WERI-Rb-1 (cell line): ENCODE results near the gene TEN1.
A peak's percentile ranks its signal among the peaks of the same experiment; 100 is the strongest.

Experiments used
- DNase-seq: peaks from one replicate; pipeline ENCODE4 v3.0.0-alpha.2; 2020
- H3K27ac ChIP-seq: fragments of 250-450 bp; sonication (Bioruptor Pico); 2 replicates; pipeline ENCODE4 v1.5.1; 2020; ENCODE audit warnings: mild to moderate bottlenecking, moderate library complexity
- H3K27me3 ChIP-seq: fragments of 250-450 bp; sonication (Bioruptor Pico); 2 replicates; pipeline ENCODE4 v1.5.1; 2021; ENCODE audit warnings: mild to moderate bottlenecking, low read depth, moderate library complexity; ENCODE audit not compliant: insufficient read depth, severe bottlenecking
- H3K36me3 ChIP-seq: fragments of 250-450 bp; sonication (Bioruptor Pico); 2 replicates; pipeline ENCODE4 v1.5.1; 2020; ENCODE audit warnings: mild to moderate bottlenecking, moderate library complexity
- H3K4me3 ChIP-seq: 2 replicates; pipeline ENCODE4 v1.5.1; 2011; ENCODE audit warnings: low read depth, mild to moderate bottlenecking, control low read depth, low read length
- H3K9me3 ChIP-seq: fragments of 250-450 bp; sonication (Bioruptor Pico); 2 replicates; pipeline ENCODE4 v1.5.1; 2021; ENCODE audit warnings: mild to moderate bottlenecking, moderate library complexity; ENCODE audit not compliant: severe bottlenecking
- CTCF ChIP-seq: IDR thresholded peaks from 2 replicates; pipeline ENCODE4 v1.5.1; 2011; ENCODE audit warnings: low read depth, mild to moderate bottlenecking, control low read depth, inconsistent platforms, low read length

TEN1 gene

DNA sequence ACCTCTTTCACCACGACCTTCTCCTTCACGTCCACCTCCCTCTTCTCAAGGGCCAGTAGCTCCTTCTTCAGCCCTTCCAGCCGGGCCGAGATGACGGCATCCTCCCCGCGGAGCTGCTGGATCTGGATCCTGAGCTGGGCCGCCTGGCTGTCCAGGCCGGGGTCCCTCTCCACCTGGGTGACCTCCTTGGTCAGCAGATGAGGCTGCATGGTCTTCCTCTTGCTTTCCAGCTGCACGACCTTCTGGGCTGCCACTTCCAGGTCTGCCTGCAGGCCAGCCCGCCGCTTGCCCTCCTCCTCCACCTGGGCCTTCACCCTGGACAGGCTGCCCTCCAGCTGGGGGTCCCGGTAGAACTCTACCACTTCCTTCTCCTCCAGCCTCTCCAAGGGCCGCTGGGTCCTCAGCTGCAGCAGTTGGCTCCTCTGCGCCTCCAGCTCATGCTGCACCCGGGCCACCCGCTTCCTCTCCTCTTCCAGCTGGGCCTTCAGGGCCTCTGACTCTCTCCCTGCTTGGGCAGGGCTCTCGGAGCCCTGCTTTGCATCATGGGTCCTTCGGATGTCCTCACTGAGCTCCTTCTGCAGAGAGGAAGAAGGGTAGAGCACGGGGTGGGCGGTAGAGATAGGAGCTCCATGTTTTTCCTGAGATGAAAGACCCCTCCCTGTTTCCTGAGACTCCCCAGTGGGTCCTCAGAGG, 31.1 kb downstream of the TEN1 start:
- DNase-seq, result no peak
- Histone ChIP-seq H3K9me3 (no peaks in the 10 kb centered on the region), H3K27ac (no peak overlapping the region), H3K36me3 (peaks cover 27% of the 10 kb centered on the region), H3K27me3 (no peaks in the 10 kb centered on the region), H3K4me3 (no peak overlapping the region)
- TF ChIP-seq CTCF, result no peak

DNA sequence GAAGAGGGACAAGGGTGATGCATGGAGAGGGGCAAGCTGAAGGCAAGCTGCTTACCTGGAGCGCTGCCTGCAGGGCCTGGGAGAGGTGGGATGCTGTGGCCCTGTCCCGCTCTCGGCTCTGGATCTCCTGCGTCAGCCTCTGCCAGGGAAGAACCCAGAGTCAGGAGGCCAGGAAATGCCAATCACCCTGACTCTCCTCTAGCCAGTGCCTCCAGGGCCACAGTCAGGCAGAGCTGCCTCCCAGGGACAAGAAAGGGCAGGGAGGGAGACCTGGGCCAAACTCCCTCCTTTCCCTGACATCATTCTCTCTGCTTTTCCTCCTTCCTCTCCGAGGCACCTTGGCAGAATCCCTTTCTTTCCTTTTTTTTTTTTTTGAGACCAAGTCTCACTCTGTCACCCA, 32.9 kb downstream of the TEN1 start:
- Histone ChIP-seq H3K36me3 (peaks cover 10% of the 10 kb centered on the region), H3K4me3 (no peak overlapping the region), H3K27me3 (no peaks in the 10 kb centered on the region), H3K9me3 (no peaks in the 10 kb centered on the region), H3K27ac (no peak overlapping the region)
- DNase-seq, result no peak
- TF ChIP-seq CTCF, result no peak

GRCh38 chr17:76013377-76013932, 34.4 kb downstream of the TEN1 start:
- TF ChIP-seq CTCF, result no peak
- H3K27ac ChIP-seq, result no peak overlapping the region
- no peaks in the 10 kb centered on the region for H3K9me3 ChIP-seq
- no peak for DNase-seq
- H3K36me3 ChIP-seq, result peaks cover 3% of the 10 kb centered on the region
- no peaks in the 10 kb centered on the region for H3K27me3 ChIP-seq
- no peak overlapping the region for H3K4me3 ChIP-seq

DNA sequence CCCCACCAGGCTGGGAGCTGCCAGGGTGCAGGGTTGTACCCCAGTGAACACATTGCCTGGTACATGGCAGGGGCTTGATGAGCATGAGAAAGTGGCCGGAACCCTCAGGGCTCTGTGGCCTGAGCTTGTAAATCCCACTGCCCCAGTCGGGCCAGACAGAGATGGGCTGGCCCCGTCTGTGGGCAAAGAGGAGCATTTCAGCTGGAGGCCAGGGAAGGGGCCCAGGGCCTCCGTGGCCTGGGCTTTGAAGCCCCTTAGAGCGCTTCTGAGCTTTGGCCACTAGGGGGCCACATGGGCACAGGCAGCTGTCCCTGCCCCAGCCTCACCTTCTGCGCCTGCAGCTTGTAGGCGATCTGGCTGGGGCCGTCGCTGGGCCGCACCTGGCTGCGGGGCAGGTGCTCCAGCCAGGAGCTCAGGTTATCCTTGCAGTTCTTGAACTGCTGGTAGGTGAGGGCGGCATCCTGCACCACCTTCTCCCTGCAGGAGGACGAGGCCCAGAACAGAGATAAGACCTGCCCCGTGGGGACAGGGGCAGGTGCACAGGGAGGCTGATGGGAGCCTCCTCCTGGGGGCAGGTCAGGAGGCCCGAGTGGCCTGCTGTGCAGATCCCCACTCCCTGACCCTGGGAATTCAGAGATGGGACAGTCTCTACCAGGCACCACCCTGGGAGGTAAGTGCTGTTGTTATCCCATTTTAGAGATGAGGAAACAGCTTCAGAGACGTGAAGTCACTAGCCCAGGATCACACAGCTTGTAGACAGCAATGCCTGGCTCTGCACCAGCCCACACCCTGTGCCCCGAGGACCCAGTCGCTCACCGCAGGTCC, 35.3 kb downstream of the TEN1 start:
- Histone ChIP-seq H3K36me3 (peaks cover 6% of the 10 kb centered on the region), H3K27ac (no peak overlapping the region), H3K9me3 (no peaks in the 10 kb centered on the region), H3K4me3 (no peak overlapping the region), H3K27me3 (no peaks in the 10 kb centered on the region)
- TF ChIP-seq CTCF, result peak; percentile 99
- DNase-seq, result peak; percentile 89

DNA sequence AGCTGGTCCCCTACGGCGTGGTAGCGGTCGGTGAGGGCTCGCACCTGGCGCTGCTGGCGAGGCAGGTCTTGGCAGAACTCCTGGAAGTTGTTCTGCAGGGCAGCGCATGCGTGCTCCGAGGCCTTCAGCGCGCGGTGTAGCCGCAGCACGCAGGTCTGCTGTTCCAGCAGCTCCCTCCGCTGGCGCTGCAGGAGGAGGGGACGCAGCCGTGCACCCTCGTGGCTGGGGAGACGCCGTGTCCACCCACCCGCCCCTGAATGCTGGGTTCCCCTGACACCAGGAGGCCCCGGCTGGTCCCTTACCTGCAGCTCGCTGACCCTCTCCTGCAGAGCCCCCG, 35.9 kb downstream of the TEN1 start:
- TF ChIP-seq CTCF, result no peak
- Histone ChIP-seq H3K36me3 (peaks cover 7% of the 10 kb centered on the region), H3K4me3 (no peak overlapping the region), H3K27me3 (no peaks in the 10 kb centered on the region), H3K9me3 (no peaks in the 10 kb centered on the region), H3K27ac (no peak overlapping the region)
- no peak for DNase-seq
